IMR-90 (cell line): ENCODE results near the gene DGKQ. TPM values are rescaled to one million over a fixed set of nuclear protein-coding genes. Genes with fewer than 3 reads are reported as not detected.

Experiments
- ATAC-seq: fragments of 200-7000 bp; cut with Tn5 transposase; 2 replicates; pipeline ENCODE4 v1.9.1; 2020; ENCODE audit warnings: low read depth, mild to moderate bottlenecking, moderate library complexity
- BruUV-seq: library from RNA; stranded (reverse); fragments of 400-500 nt; replicated peaks from 2 replicates; lab custom pipeline; 2021; lab: Mats Ljungman, UMichigan
- CTCF ChIA-PET: fragments of 300-600 bp; formaldehyde crosslinking; extraction: SDS; loops from one replicate; lab custom pipeline; 2021; ENCODE audit warnings: antibody characterized with exemption; lab: Yijun Ruan, JAX
- POLR2A ChIA-PET: fragments of 300-600 bp; sonication (Branson Sonifier 250); formaldehyde crosslinking; loops from one replicate; lab custom pipeline; 2022; ENCODE audit warnings: antibody characterized with exemption; ENCODE audit not compliant: unreplicated experiment; lab: Charles Lee
- DNase-seq: peaks from one replicate; pipeline ENCODE4 v3.0.0; 2013
- H2AFZ ChIP-seq: replicated peaks from 2 replicates; pipeline ENCODE3; 2013; ENCODE audit warnings: low read length, mild to moderate bottlenecking; ENCODE audit not compliant: poor library complexity
- H2AK5ac ChIP-seq: 2 replicates; pipeline ENCODE4 v1.6.1; 2013; ENCODE audit warnings: low read depth, low read length, inconsistent platforms
- H2AK9ac ChIP-seq: replicated peaks from 2 replicates; pipeline ENCODE3; 2013; ENCODE audit warnings: mild to moderate bottlenecking, low read depth, low read length, moderate library complexity; ENCODE audit not compliant: poor library complexity
- H2BK120ac ChIP-seq: 2 replicates; pipeline ENCODE4 v1.6.1; 2013; ENCODE audit warnings: low read depth, low read length, inconsistent platforms
- H2BK15ac ChIP-seq: 3 replicates; pipeline ENCODE4 v1.6.1; 2013; ENCODE audit warnings: low read depth, low read length, inconsistent platforms
- H2BK20ac ChIP-seq: 2 replicates; pipeline ENCODE4 v1.6.1; 2013; ENCODE audit warnings: low read depth, mild to moderate bottlenecking, inconsistent platforms, low read length, moderate library complexity
- H2BK5ac ChIP-seq: 2 replicates; pipeline ENCODE4 v1.6.1; 2013; ENCODE audit warnings: mild to moderate bottlenecking, low read depth, low read length, inconsistent platforms; ENCODE audit not compliant: poor library complexity, severe bottlenecking
- H3K14ac ChIP-seq: replicated peaks from 2 replicates; pipeline ENCODE4 v1.6.1; 2013; ENCODE audit warnings: low read depth, low read length, inconsistent platforms
- H3K18ac ChIP-seq: 2 replicates; pipeline ENCODE4 v1.6.1; 2013; ENCODE audit warnings: low read depth, low read length, control low read depth
- H3K23ac ChIP-seq: 2 replicates; pipeline ENCODE4 v1.6.1; 2013; ENCODE audit warnings: low read depth, low read length, inconsistent platforms
- H3K27ac ChIP-seq: 2 replicates; pipeline ENCODE4 v1.5.1; 2013; ENCODE audit warnings: mild to moderate bottlenecking, control low read depth, low read length; ENCODE audit not compliant: insufficient read depth
- H3K27me3 ChIP-seq: 2 replicates; pipeline ENCODE4 v1.6.1; 2013; ENCODE audit warnings: low read length; ENCODE audit not compliant: control insufficient read depth, insufficient read depth
- H3K36me3 ChIP-seq: 2 replicates; pipeline ENCODE4 v1.6.1; 2013; ENCODE audit warnings: low read length, mixed read lengths; ENCODE audit not compliant: control insufficient read depth, insufficient read depth
- H3K4ac ChIP-seq: 2 replicates; pipeline ENCODE4 v1.6.1; 2013; ENCODE audit warnings: low read depth, low read length, inconsistent platforms
- H3K4me1 ChIP-seq: 2 replicates; pipeline ENCODE4 v1.6.1; 2013; ENCODE audit warnings: low read length, mixed read lengths; ENCODE audit not compliant: control insufficient read depth, insufficient read depth
- H3K4me2 ChIP-seq: 2 replicates; pipeline ENCODE4 v1.6.1; 2013; ENCODE audit warnings: low read depth, mild to moderate bottlenecking, control low read depth, low read length, moderate library complexity
- H3K4me3 ChIP-seq: 2 replicates; pipeline ENCODE4 v1.5.1; 2013; ENCODE audit warnings: low read depth, mild to moderate bottlenecking, control low read depth, low read length, moderate library complexity; ENCODE audit not compliant: insufficient read depth
- H3K56ac ChIP-seq: 2 replicates; pipeline ENCODE4 v1.6.1; 2013; ENCODE audit warnings: low read length, inconsistent platforms; ENCODE audit not compliant: insufficient read depth; ENCODE audit errors: extremely low read depth
- H3K79me1 ChIP-seq, 2 experiments: 2 replicates each; pipeline ENCODE4 v1.6.1; 2013; ENCODE audit warnings: low read length in 2 of 2, inconsistent platforms in 1 of 2, low read depth in 1 of 2
- H3K9ac ChIP-seq: 2 replicates; pipeline ENCODE4 v1.6.1; 2013; ENCODE audit warnings: low read depth, low read length, control low read depth
- H3K9me1 ChIP-seq: 2 replicates; pipeline ENCODE4 v1.6.1; 2013; ENCODE audit warnings: low read length, inconsistent platforms; ENCODE audit not compliant: insufficient read depth
- H3K9me3 ChIP-seq: 2 replicates; pipeline ENCODE4 v1.6.1; 2013; ENCODE audit warnings: low read length; ENCODE audit not compliant: control insufficient read depth, insufficient read depth
- H4K20me1 ChIP-seq: 2 replicates; pipeline ENCODE4 v1.6.1; 2013; ENCODE audit warnings: low read length, inconsistent platforms; ENCODE audit not compliant: insufficient read depth
- H4K5ac ChIP-seq: 2 replicates; pipeline ENCODE4 v1.6.1; 2013; ENCODE audit warnings: mild to moderate bottlenecking, low read depth, low read length, control low read depth
- H4K8ac ChIP-seq, 2 experiments: 2 replicates each; pipeline ENCODE4 v1.6.1; 2013; ENCODE audit warnings: low read depth in 2 of 2, low read length in 2 of 2, control low read depth in 1 of 2, inconsistent platforms in 1 of 2
- H4K91ac ChIP-seq: 2 replicates; pipeline ENCODE4 v1.6.1; 2013; ENCODE audit warnings: low read depth, low read length, inconsistent platforms; ENCODE audit not compliant: insufficient read depth
- MXI1 ChIP-seq: IDR thresholded peaks from 2 replicates; pipeline ENCODE4 v1.6.1; 2012; ENCODE audit warnings: low read depth, mild to moderate bottlenecking, low read length, moderate library complexity, borderline replicate concordance
- WGBS, 2 experiments: methylation state at CpG; one replicate each; pipeline versions ENCODE4 v1.1.5 to v1.1.7; 2013; ENCODE audit warnings: missing lambda C conversion rate in 2 of 2; ENCODE audit not compliant: insufficient read length in 1 of 2; ENCODE audit errors: extremely low coverage in 2 of 2; 5-methylcytosine and 5-hydroxymethylcytosine counted together
- dilution Hi-C: fragments of 300-500 bp; cut with HindIII; formaldehyde crosslinking; loops from one replicate; pipeline ENCODE4 v1.14.3; 2018; ENCODE audit warnings: low sequenced_read_pairs; ENCODE audit not compliant: unreplicated experiment
- in situ Hi-C: fragments of 300-500 bp; cut with MboI; formaldehyde crosslinking; loops from 3 replicates; pipeline ENCODE4 v1.14.3; 2019; ENCODE audit warnings: low sequenced_read_pairs, inconsistent platforms, mixed read lengths
- intact Hi-C: fragments of 100-400 bp; cut with micrococcal nuclease; formaldehyde crosslinking; loops from 2 replicates; pipeline ENCODE4 v1.10.0; 2022
- polyA plus RNA-seq, 3 experiments: library from polyadenylated mRNA; depleted of rRNA; stranded (reverse); fragments of >200 nt; gene quantifications; 2 replicates each; pipeline ENCODE4 v1.2.3, GENCODE V29; 2012; ENCODE audit warnings: low replicate concordance in 1 of 3
- total RNA-seq: library from RNA; depleted of rRNA; stranded (reverse); fragments of >200 nt; gene quantifications from 2 replicates; pipeline ENCODE4 v1.2.3, GENCODE V29; 2012
- TF ChIP-seq, protein P1 (sequence below): fragments of 150-350 bp; IDR thresholded peaks from 2 replicates; pipeline ENCODE4 v1.6.1; 2017; ENCODE audit warnings: mild to moderate bottlenecking, antibody characterized with exemption, low read length, low read depth

The DGKQ gene
- total and polyA plus RNA-seq, 2 of the 4 experiments (the other 2 are of a cell fraction) = 4.3 to 15.6 TPM

DNA sequence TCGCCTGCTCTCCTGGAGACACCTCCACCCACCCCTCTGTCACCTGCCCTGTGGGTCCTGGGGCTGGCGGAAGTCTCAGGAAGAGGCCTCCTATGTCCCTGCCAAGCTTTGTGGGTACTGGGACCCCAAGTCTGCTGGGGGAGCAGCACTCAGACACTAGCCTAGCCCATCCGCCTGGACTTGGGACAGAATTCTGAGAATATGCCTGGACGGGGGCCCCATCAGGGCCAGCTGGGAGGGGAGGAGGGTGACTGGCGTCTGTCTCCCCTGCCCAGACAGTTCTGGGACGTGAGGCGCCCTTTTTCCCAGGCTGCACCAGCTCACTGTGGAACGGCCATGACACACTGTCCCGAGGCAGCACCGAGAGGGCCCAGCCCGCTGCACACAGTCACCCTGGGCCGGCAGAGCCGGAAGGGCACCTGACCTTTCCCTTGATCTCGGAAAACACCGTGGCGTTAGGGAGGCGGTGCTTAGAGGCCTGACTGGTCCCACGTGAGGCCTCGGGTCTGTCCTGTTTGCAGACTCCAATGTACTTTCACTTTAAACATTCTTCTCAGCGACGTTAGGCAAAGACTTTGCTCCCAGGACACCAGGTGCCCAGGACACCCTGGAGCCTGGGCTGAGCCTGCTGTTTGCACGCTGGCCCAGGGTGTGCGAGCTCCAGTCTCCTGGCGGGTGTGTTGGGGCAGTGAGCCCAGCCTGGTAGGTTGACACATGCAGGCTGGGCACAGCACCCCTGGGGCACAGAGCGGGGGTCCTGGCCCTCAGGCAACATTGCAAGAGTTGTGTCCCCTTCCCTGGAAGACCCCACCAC lies 19.1 kb upstream of the DGKQ start:
- dilution Hi-C loops = no loop called here
- H2BK15ac ChIP-seq = no peak overlapping the region
- H3K9me1 ChIP-seq = no peaks in the 10 kb centered on the region
- H4K20me1 ChIP-seq = peaks cover 2% of the 10 kb centered on the region
- no peak overlapping the region for H3K27ac ChIP-seq
- H2BK120ac ChIP-seq = no peak overlapping the region
- peaks cover 10% of the 10 kb centered on the region for H3K27me3 ChIP-seq
- peaks cover 5% of the 10 kb centered on the region; the same call in 1 of the 2 replicates for H3K4me1 ChIP-seq
- H2AFZ ChIP-seq = peak overlapping the region; percentile 81
- H4K5ac ChIP-seq = no peak overlapping the region
- BruUV-seq = no TSS peak
- no peak overlapping the region for H3K9ac ChIP-seq
- intact Hi-C loops = no loop called here
- H3K4ac ChIP-seq = no peak overlapping the region
- peaks cover 9% of the 10 kb centered on the region; the same call in 1 of the 2 replicates for H3K36me3 ChIP-seq
- no peak overlapping the region for H3K56ac ChIP-seq
- 44% methylated on average over 8 of the region's 25 CpGs; no CpG with 5 or more reads in 1 of the 2 experiments for WGBS, 2 experiments
- H3K79me1 ChIP-seq = peaks cover 0 to 15% of the 10 kb centered on the region in 2 experiments; a peak in 1 of 4 replicates
- peak overlapping the region; percentile 73 for H3K4me2 ChIP-seq
- H3K4me3 ChIP-seq = no peak overlapping the region
- no peak overlapping the region for H3K14ac ChIP-seq
- peak overlapping the region in 1 of 2 experiments; percentile 48; a peak in 1 of 4 replicates for H4K8ac ChIP-seq
- H2BK20ac ChIP-seq = no peak overlapping the region
- TF ChIP-seq MXI1 = no peak
- TF ChIP-seq, protein P1, sequence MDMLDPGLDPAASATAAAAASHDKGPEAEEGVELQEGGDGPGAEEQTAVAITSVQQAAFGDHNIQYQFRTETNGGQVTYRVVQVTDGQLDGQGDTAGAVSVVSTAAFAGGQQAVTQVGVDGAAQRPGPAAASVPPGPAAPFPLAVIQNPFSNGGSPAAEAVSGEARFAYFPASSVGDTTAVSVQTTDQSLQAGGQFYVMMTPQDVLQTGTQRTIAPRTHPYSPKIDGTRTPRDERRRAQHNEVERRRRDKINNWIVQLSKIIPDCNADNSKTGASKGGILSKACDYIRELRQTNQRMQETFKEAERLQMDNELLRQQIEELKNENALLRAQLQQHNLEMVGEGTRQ = peak; percentile 73
- no peak overlapping the region for H3K18ac ChIP-seq
- in situ Hi-C loops = no loop called here
- no peak overlapping the region for H2BK5ac ChIP-seq
- H3K9me3 ChIP-seq = no peaks in the 10 kb centered on the region
- POLR2A ChIA-PET = no interaction called here
- ATAC-seq (peak; percentile 3), DNase-seq (peak; percentile 30)
- H3K23ac ChIP-seq = no peak overlapping the region
- no peak overlapping the region for H4K91ac ChIP-seq
- CTCF ChIA-PET = no interaction called here
- peak overlapping the region; percentile 81 for H2AK9ac ChIP-seq
- H2AK5ac ChIP-seq = no peak overlapping the region
